ENCODE measurements around the gene RSKR.
"Not testable (repeated sequence)": the region's sequence is repeated elsewhere in the genome, so short reads cannot be mapped to it uniquely, and the experiment has no call there.

RSKR gene

DNA sequence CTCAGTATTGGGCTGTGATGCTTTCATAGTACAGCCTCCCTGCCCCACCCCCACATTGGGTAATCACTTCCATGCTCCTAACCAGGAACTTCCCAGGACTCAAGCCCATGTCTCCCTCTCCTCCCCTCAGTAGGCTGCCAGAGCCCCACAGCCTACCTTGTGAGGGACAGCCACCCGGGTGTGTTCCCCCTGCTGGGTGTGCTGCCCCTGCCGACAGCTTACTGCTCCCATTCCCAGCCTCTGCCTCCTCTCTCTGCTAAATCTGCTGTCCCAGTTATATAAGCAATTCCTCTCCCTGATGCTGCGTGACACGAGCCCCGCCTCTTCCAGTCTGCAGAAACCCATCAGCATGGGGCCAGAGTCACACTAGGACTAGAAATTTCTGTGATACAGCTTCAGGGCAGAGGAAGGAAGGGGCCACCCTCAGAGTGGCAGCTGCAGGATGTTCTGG lies at the start of gene RSKR:
Gene RSKR, minus strand, starts transcription at position 255 of the 451 bp plus-strand sequence. Its CDS starts 24 bp downstream, at position 231.
- no peak for DNase-seq (ENCODE audit: low spot score)

DNA sequence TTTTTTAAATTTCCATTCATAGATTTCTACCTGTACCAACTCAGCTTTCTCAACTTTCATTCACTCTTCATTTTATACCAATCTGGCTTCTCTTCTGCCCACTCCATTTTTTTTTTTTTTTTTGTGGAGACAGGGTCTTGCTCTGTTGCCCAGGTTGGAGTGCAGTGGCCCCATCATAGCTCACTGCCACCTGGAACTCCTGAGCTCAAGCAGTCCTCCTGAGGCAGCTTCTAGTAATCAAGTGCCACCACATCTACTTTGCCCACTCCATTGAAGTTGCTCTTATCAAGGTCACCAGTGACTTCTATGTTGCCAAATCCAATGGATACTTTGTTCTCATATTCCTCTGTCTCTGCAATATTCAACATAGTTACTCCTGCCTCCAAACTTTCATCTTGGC lies 49.7 kb upstream of the RSKR start:
- no peak for DNase-seq (ENCODE audit: low spot score)

- no peak for DNase-seq (ENCODE audit: low spot score)
Observed at GRCh38 chr17:28662527-28662829, 48.5 kb upstream of the RSKR start.

DNA sequence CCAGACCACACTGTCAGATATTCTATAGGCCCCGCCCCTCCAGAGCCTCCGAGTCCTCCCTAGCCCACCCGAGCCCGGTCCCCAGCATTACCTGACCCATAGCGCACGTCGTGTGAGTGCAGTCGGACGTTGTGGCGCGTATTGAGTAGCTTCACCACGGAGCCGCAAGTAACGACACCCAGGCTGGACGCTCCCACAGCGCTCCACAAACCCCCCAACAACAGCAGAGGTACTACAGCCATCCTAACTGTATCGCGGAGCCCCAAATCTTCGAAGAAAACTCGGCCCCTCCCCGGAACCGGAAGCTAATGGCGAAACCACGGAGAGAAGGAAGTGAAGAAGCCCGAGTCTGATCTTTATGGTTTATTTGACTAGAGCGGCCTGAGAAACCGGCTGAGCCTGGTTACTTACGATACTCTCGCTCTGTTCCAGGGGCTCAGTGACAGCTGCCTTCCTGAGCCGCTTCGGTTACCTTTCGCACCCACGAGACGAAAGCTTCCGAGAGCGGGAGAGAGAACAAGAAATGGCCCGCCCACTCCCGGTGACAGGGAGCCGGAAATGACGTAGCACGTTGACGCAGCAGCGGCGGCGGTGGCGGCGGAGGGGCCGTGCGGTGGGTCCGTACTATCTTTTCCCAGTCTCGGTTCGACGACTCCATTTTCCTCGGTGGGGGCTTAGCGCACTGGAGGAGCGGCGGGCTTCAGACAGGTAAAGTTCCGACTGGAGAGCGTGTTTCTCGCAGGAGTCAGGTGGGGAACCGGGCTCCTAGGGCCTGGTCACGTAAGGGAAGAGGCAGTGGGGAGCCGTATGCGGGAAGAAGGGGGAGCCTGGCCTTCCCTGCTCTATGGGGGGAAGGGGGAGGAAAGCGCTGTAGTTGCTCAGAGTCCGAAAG lies 47.9 kb upstream of the RSKR start, which contains the start of the genes SDF2 and SUPT6H:
Gene SDF2, minus strand, starts transcription at position 272 of the 892 bp plus-strand sequence. Its CDS starts 30 bp downstream, at position 242.
Gene SUPT6H, plus strand, starts transcription at position 571 of the 892 bp plus-strand sequence. CDS start 11,197 bp downstream, outside the sequence.
- peak; percentile 94 for DNase-seq (ENCODE audit: low spot score)

- DNase-seq (ENCODE audit: low spot score), result not testable (repeated sequence)
Observed at GRCh38 chr17:28659497-28659881, 45.5 kb upstream of the RSKR start.

DNA sequence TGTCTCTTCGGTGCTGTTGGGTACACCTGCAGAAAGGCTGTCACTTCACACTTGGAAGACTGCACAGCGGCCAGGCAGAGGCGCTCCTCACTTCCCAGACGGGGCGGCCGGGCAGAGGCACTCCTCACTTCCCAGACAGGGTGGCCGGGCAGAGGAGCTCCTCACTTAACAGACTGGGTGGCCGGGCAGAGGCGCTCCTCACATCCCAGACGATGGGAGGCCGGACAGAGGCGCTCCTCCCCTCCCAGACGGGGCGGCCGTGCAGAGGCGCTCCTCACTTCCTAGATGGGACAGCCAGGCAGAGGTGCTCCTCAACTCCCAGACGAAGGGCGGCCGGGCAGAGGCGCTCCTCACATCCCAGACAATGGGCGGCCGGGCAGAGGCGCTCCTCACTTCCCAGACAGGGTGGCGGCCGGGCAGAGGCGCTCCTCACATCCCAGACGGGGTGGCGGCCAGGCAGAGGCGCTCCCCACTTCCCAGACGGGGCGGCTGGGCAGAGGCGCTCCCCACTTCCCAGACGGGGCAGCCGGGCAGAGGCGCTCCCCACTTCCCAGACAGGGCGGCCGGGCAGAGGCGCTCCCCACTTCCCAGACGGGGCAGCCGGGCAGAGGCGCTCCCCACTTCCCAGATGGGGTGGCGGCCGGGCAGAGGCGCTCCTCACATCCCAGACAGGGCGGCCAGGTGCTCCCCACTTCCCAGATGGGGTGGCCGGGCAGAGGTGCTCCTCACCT lies 44.9 kb upstream of the RSKR start:
- not testable (repeated sequence) for DNase-seq (ENCODE audit: low spot score)

- DNase-seq (ENCODE audit: low spot score), result not testable (repeated sequence)
Observed at GRCh38 chr17:28658342-28658741, 44.4 kb upstream of the RSKR start.

DNA sequence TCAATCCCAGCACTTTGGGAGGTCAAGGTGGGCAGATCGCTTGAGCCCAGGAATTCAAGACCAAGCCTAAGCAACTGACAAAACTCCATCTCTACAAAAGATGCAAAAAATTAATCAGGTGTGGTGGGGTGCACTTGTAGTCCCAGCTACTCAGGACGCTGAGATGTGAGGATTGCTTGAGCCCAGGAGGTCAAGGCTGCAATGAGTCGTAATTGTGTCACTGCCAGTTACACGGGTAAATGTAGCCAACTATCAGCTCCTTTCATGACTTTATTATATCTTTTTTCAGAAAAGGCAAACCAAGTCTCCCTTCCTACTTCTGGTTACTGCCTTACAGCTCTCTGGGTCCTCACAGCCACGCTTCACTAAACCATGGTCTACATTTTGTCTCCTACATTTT lies 43.8 kb upstream of the RSKR start:
- no peak for DNase-seq (ENCODE audit: low spot score)

DNA sequence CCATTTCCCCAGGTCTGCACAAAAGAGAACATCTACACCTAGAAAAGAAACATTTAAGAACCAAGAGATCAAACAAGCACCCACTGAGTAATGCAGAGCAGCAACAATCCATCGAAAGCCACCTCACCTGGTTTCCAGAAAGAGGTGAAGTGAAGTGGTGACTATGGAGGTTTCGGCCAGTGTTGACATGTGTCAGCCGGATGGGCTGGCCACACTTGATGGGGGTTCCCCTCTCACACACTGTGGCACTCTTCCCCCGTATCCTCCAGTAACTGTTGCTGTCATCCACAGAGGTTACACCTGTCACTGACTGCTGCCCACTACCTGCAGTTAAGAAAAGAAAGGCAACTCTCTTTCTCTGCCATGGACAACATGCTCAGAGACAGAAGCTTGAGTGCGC lies 41.2 kb upstream of the RSKR start:
- no peak for DNase-seq (ENCODE audit: low spot score)

- no peak for DNase-seq (ENCODE audit: low spot score)
Observed at GRCh38 chr17:28648698-28649097, 34.7 kb upstream of the RSKR start.

DNA sequence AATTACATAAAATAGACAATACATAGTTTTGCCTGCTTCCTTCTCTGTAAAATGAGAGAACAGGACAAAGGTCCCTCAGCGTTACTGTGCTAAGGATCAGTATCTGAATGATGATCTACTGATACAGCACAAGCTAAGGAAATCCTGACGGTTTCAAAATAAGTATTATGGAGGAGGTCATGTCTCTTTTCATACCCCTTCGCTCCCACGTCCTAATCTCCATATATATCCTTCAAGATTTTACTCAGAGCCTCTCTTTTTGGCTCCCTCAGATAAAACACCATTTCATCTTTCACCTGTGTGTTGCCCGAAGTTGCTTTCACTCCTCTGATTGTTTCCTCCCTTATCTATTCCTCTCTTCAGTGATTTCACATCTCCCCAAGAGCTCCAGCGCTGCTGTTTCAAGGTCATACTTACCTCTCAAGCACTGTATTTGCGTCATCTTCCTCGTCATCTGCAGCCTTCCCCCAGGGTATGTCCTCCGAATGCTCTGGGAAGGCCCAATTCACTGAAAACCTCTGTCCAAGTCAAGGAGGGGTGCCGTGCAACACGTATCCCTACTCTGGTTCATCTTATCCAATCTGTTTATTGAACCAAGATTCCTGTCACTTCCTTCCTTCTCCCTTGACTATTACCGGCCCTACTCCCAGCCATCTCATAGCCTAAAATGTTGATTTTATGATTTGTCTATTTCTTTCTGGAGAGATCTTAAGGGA lies 32.2 kb upstream of the RSKR start:
- DNase-seq (ENCODE audit: low spot score), result no peak

GRCh38 chr17:28645576-28645939 lies 31.6 kb upstream of the RSKR start:
- no peak for DNase-seq (ENCODE audit: low spot score)

- peak; percentile 97 for DNase-seq (ENCODE audit: low spot score)
Observed at GRCh38 chr17:28644787-28645575, 31.0 kb upstream of the RSKR start, which contains the start of gene BLTP2. TSS of gene BLTP2 (minus strand) at chr17:28645158. CDS start at chr17:28645056, 102 bp downstream.

GRCh38 chr17:28643983-28644786 lies 30.2 kb upstream of the RSKR start:
- peak; percentile 72 for DNase-seq (ENCODE audit: low spot score)

- no peak for DNase-seq (ENCODE audit: low spot score)
Observed at GRCh38 chr17:28641579-28641978, 27.6 kb upstream of the RSKR start.

- DNase-seq (ENCODE audit: low spot score), result no peak
Observed at GRCh38 chr17:28635506-28635905, 21.5 kb upstream of the RSKR start.

DNA sequence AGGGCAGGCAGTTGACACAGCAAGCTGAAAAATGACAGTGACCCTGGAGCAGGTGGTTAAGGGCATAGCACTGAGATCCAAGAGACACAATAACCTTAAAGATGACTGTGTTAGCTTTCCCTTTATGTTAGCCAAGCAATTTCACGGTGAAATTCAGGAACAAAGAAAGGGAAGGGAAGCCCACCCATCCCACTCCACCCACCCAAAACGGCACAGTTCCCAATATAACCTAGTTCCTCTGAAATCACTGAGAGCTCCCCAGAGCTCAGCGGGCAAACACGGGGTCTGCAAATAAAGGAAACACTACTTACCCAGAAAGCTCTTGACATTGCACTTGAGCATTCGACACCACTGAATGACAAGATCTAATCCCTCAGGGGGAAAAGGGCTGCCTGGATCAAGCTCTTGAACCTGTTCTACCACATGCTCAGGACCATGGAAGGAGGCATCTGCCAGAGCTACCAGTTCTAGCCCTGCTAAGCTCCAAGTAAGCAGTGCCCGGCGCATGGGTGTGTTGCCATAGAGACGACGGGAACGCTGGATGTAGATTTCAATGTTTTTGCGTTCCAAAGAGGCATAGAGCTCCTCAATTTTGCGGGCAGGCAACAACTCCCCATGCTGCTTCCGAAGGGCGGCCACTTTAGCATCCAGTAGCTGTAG lies 20.4 kb upstream of the RSKR start:
- DNase-seq (ENCODE audit: low spot score), result no peak

- no peak for DNase-seq (ENCODE audit: low spot score)
Observed at GRCh38 chr17:28626818-28627217, 12.8 kb upstream of the RSKR start.

GRCh38 chr17:28624148-28624547 lies 10.2 kb upstream of the RSKR start:
- no peak for DNase-seq (ENCODE audit: low spot score)

DNA sequence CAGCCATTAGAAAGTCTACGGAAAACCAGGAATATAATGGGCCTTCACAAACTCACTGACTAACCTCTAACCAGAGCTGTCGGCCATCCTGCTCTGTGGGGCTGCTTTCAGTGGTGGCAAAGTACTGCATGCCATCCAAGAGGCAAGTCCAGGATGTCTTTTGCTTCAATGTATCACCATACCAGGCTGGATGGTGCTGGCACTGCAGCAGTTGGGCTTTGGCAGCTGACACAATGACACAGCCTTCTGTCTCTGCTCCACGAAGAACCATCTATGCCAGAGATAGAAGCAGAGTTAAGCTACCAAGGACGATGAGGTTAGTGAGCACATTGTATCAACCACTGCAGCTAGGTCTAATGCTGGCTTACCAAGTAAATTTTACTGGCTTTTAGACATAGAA lies 9.7 kb upstream of the RSKR start:
- DNase-seq (ENCODE audit: low spot score), result no peak
